C4-2B (cell line): Measurements from ENCODE around the gene FEN1.

Experiments
- ZFX ChIP-seq: fragments of 450-650 bp; IDR thresholded peaks from 2 replicates; pipeline ENCODE4 v1.6.1; 2017
- TF ChIP-seq, protein P1 (sequence below): fragments of 450-650 bp; conservative IDR thresholded peaks from 2 replicates; pipeline ENCODE4 v1.5.1; 2017; ENCODE audit warnings: mild to moderate bottlenecking

DNA sequence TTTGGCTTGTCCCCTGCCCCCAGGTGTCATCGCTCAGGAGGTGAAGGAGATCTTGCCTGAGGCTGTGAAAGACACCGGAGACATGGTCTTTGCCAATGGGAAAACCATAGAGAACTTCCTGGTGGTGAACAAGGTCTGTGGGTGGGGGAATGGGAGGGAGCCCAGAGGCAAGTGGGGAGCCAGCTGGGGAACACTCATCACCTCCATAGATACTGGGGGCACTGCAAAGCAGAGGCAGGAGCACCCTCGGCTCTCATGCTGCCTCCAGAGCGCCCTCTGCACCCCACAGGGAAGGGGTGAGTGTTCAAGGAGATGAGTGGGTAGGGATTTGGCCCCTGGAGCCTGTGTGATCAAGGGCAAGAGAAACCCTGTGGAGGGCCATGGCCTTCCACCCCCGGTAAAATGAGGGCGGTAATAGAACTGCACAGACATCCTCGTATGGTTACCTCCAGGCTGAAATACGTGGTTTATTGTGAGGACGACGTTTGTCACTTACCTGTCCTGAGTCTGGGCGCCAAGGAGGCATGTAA is 14.3 kb upstream of the FEN1 start:
- TF ChIP-seq, protein P1, sequence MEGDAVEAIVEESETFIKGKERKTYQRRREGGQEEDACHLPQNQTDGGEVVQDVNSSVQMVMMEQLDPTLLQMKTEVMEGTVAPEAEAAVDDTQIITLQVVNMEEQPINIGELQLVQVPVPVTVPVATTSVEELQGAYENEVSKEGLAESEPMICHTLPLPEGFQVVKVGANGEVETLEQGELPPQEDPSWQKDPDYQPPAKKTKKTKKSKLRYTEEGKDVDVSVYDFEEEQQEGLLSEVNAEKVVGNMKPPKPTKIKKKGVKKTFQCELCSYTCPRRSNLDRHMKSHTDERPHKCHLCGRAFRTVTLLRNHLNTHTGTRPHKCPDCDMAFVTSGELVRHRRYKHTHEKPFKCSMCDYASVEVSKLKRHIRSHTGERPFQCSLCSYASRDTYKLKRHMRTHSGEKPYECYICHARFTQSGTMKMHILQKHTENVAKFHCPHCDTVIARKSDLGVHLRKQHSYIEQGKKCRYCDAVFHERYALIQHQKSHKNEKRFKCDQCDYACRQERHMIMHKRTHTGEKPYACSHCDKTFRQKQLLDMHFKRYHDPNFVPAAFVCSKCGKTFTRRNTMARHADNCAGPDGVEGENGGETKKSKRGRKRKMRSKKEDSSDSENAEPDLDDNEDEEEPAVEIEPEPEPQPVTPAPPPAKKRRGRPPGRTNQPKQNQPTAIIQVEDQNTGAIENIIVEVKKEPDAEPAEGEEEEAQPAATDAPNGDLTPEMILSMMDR = no peak
- TF ChIP-seq ZFX = no peak
